Measurements from ENCODE around the gene EPB41L1.

GRCh38 chr20:36119537-36119936 is 35.0 kb upstream of the EPB41L1 start:
- TF ChIP-seq CTCF (IDR thresholded peaks at IDR 0.05) (no peak), POLR2AphosphoS5 (IDR thresholded peaks at IDR 0.05) (no peak)
